Activated CD4-positive, alpha-beta T cell treated with anti-CD3 and anti-CD28 coated beads, Interleukin-2, amount 10 ng/mL, durations not matched to agents 7 days and 5 days (primary cell): Measurements from ENCODE around the gene EYS. TPM values are rescaled to one million over a fixed set of nuclear protein-coding genes. Genes with fewer than 3 reads are reported as not detected.

Experiments
- CTCF ChIA-PET: fragments of 350-600 bp; sonication (Branson Sonifier 250); formaldehyde crosslinking; loops from one replicate; lab custom pipeline; 2021; ENCODE audit warnings: antibody characterized with exemption; lab: Charles Lee
- POLR2A ChIA-PET: fragments of 350-600 bp; sonication (Branson Sonifier 250); formaldehyde crosslinking; loops from one replicate; lab custom pipeline; 2021; ENCODE audit warnings: antibody characterized with exemption; lab: Charles Lee
- DNase-seq: peaks from one replicate; pipeline ENCODE4 v3.0.0-alpha.2; 2020
- H3K27ac Mint-ChIP-seq: one replicate; pipeline ENCODE4 v1.8.0; 2021; ENCODE audit warnings: mild to moderate bottlenecking, moderate library complexity, mixed read lengths
- H3K27me3 Mint-ChIP-seq: one replicate; pipeline ENCODE4 v1.8.0; 2021; ENCODE audit warnings: mixed read lengths
- H3K36me3 Mint-ChIP-seq: one replicate; pipeline ENCODE4 v1.8.0; 2021; ENCODE audit warnings: low read depth, mixed read lengths
- H3K4me1 Mint-ChIP-seq: one replicate; pipeline ENCODE4 v1.8.0; 2021; ENCODE audit warnings: mixed read lengths
- H3K4me3 Mint-ChIP-seq: one replicate; pipeline ENCODE4 v1.8.0; 2021; ENCODE audit warnings: mild to moderate bottlenecking, moderate library complexity, mixed read lengths
- H3K9me3 Mint-ChIP-seq: one replicate; pipeline ENCODE4 v1.8.0; 2021; ENCODE audit warnings: mixed read lengths
- total RNA-seq, 2 experiments: library from RNA; stranded (reverse); gene quantifications; one replicate each; pipeline ENCODE4 v1.2.3, GENCODE V29; 2021

Gene EYS
- total RNA-seq, 2 experiments from 2014 or later: not detected

- Mint-ChIP-seq H3K9me3 (peaks cover 17% of the 10 kb centered on the region), H3K4me1 (no peaks in the 10 kb centered on the region), H3K27me3 (no peaks in the 10 kb centered on the region), H3K4me3 (no peak overlapping the region), H3K36me3 (no peaks in the 10 kb centered on the region), H3K27ac (no peak overlapping the region)
- POLR2A ChIA-PET: no interaction called here
- DNase-seq: no peak
- CTCF ChIA-PET: no interaction called here
Measured at GRCh38 chr6:64439274-64439673, 1267.8 kb downstream of the EYS start.

- Mint-ChIP-seq H3K36me3 (no peaks in the 10 kb centered on the region), H3K4me3 (no peak overlapping the region), H3K4me1 (no peaks in the 10 kb centered on the region), H3K27me3 (no peaks in the 10 kb centered on the region), H3K27ac (no peak overlapping the region), H3K9me3 (peaks cover 13% of the 10 kb centered on the region)
- POLR2A ChIA-PET: no interaction called here
- DNase-seq: no peak
- CTCF ChIA-PET: no interaction called here
Measured at GRCh38 chr6:64437996-64438395, 1269.0 kb downstream of the EYS start.

DNA sequence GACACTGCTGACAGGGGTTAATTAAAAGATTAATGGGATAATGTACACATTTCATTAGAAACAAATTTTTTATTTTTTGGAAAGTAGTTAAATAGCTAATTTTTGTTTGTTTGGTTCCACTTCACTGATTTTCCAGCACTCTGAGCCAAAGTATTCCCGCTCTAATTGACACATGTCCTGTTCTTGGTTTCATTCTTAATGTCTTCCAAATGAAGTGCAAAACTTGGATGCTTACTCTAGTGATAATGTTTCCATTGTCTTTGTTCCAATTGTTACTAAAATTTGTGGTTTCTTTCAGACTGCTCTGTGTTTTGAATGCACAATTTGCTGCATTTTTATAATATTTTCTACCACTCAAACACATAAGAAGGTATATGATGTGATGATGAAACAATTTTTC is 1277.1 kb downstream of the EYS start:
- POLR2A ChIA-PET: no interaction called here
- no peak for DNase-seq
- peaks cover 4% of the 10 kb centered on the region for H3K9me3 Mint-ChIP-seq
- no peaks in the 10 kb centered on the region for H3K36me3 Mint-ChIP-seq
- H3K4me1 Mint-ChIP-seq: no peaks in the 10 kb centered on the region
- H3K4me3 Mint-ChIP-seq: no peak overlapping the region
- no peak overlapping the region for H3K27ac Mint-ChIP-seq
- no peaks in the 10 kb centered on the region for H3K27me3 Mint-ChIP-seq
- CTCF ChIA-PET: no interaction called here

DNA sequence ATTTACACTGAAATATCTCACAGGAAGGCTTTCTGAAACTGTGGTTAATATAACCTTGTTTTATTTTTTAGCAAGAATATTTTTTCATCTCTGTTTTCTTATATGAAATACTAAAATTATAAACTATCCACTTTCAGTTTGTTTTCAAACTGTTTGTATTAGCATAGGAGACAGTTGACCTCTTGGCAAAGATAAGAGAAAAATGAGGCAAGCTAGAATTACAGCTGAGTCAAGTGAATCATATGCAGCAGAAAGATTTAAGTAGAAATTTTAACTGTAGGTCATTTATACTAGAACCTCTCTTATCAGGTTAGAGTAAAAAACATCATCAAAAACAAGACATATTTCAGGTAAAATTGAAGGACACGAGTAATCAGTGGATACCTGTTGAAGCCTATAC is 1278.8 kb downstream of the EYS start:
- H3K9me3 Mint-ChIP-seq: peaks cover 5% of the 10 kb centered on the region
- no peaks in the 10 kb centered on the region for H3K4me1 Mint-ChIP-seq
- no peaks in the 10 kb centered on the region for H3K27me3 Mint-ChIP-seq
- no peak for DNase-seq
- H3K27ac Mint-ChIP-seq: no peak overlapping the region
- no peak overlapping the region for H3K4me3 Mint-ChIP-seq
- H3K36me3 Mint-ChIP-seq: no peaks in the 10 kb centered on the region
- POLR2A ChIA-PET: no interaction called here
- CTCF ChIA-PET: no interaction called here

DNA sequence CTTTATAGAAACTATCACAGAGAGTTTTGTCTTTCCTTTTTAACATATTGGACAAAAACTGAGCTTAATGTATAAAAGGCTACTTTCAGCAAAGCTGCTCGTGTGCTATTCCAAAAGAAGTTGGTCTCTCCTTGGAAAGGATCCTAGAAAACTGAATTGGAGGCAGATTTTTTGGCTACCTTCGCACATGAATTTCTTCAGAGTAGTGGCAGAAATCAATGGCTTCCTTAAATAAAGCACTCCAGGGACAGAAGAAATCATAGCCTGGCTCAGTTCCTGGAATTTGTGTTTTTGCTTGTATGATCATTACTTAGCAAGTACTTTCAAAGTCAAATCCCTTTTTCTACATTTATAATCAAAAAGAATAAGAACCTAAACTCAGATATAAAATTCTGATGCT is 1291.1 kb downstream of the EYS start:
- H3K4me1 Mint-ChIP-seq: no peaks in the 10 kb centered on the region
- H3K9me3 Mint-ChIP-seq: peaks cover 14% of the 10 kb centered on the region
- no peaks in the 10 kb centered on the region for H3K27me3 Mint-ChIP-seq
- CTCF ChIA-PET: no interaction called here
- POLR2A ChIA-PET: no interaction called here
- H3K4me3 Mint-ChIP-seq: no peak overlapping the region
- H3K27ac Mint-ChIP-seq: no peak overlapping the region
- DNase-seq: no peak
- no peaks in the 10 kb centered on the region for H3K36me3 Mint-ChIP-seq

DNA sequence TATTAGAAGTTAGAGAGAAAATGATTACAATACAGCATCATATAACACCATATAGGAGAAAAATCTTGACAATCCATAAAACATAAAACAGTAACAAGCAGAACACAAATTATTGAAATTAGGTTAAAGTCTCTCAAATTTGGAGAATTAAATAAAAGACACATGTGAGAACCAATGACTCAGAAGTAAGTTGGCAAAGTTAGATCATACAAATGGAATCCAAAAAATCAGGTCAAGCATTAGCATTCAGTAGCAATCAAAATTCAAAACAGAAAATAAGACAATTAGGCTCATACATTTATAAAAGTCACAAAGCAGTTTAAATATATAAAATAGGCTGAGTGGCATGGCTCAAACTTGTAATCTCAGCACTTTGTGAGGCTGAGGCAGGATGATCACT is 1295.8 kb downstream of the EYS start:
- Mint-ChIP-seq H3K4me1 (no peaks in the 10 kb centered on the region), H3K36me3 (no peaks in the 10 kb centered on the region), H3K27me3 (no peaks in the 10 kb centered on the region), H3K27ac (no peak overlapping the region), H3K4me3 (no peak overlapping the region), H3K9me3 (no peaks in the 10 kb centered on the region)
- DNase-seq: no peak
- ChIA-PET CTCF (no interaction called here), POLR2A (no interaction called here)

- Mint-ChIP-seq H3K9me3 (peaks cover 6% of the 10 kb centered on the region), H3K27me3 (no peaks in the 10 kb centered on the region), H3K27ac (no peak overlapping the region), H3K4me1 (no peaks in the 10 kb centered on the region), H3K36me3 (no peaks in the 10 kb centered on the region), H3K4me3 (no peak overlapping the region)
- CTCF ChIA-PET: no interaction called here
- POLR2A ChIA-PET: no interaction called here
- no peak for DNase-seq
Measured at GRCh38 chr6:64409948-64410347, 1297.1 kb downstream of the EYS start.

- no peak overlapping the region for H3K4me3 Mint-ChIP-seq
- ChIA-PET POLR2A (no interaction called here), CTCF (no interaction called here)
- H3K27me3 Mint-ChIP-seq: no peaks in the 10 kb centered on the region
- H3K36me3 Mint-ChIP-seq: no peaks in the 10 kb centered on the region
- peaks cover 11% of the 10 kb centered on the region for H3K9me3 Mint-ChIP-seq
- H3K4me1 Mint-ChIP-seq: no peaks in the 10 kb centered on the region
- DNase-seq: no peak
- no peak overlapping the region for H3K27ac Mint-ChIP-seq
Measured at GRCh38 chr6:64404396-64404795, 1302.6 kb downstream of the EYS start.

DNA sequence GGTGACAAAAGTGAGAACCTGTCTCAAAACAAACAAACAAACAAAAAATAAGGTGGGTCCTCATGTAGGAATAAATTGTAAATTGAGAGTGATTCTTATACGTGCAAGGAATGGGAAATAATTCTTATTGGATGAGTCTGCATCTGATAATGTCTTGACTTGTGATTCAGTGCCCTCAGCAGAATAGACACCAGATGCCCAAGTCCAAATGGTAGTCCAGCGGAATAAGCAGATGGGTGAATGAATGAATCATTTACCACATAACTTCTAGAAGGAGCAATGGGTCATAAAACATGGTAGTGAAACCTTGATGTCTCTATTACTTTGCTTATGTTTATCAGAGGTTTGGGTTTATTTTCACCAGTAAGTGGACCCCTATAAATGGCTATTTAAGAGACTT is 1323.7 kb downstream of the EYS start:
- Mint-ChIP-seq H3K27me3 (no peaks in the 10 kb centered on the region), H3K27ac (no peak overlapping the region), H3K4me1 (no peaks in the 10 kb centered on the region), H3K36me3 (no peaks in the 10 kb centered on the region), H3K9me3 (no peaks in the 10 kb centered on the region), H3K4me3 (no peak overlapping the region)
- CTCF ChIA-PET: no interaction called here
- DNase-seq: no peak
- POLR2A ChIA-PET: no interaction called here

DNA sequence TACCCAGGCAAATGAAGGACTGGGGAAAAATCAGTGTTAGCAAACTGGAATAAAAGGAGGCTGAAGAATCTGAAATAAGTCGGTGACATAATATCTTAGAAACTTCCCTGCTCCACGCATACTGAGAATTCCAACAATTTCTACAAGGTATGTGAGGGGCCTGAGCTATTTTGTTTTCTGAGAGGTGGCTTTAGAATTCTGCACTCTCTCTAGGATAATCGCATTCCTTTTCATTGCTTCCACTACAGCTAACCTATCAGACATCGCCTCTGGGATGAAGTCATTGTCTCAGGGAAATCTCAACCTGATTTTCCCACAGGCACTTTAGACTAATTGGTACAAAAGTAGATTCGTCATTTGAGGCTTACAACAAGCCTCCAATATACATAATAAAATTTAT is 1330.6 kb downstream of the EYS start:
- H3K4me3 Mint-ChIP-seq: no peak overlapping the region
- no peak for DNase-seq
- ChIA-PET CTCF (no interaction called here), POLR2A (no interaction called here)
- H3K36me3 Mint-ChIP-seq: no peaks in the 10 kb centered on the region
- no peaks in the 10 kb centered on the region for H3K4me1 Mint-ChIP-seq
- H3K9me3 Mint-ChIP-seq: peaks cover 13% of the 10 kb centered on the region
- H3K27ac Mint-ChIP-seq: no peak overlapping the region
- no peaks in the 10 kb centered on the region for H3K27me3 Mint-ChIP-seq

- H3K27ac Mint-ChIP-seq: no peak overlapping the region
- no peak for DNase-seq
- no peaks in the 10 kb centered on the region for H3K36me3 Mint-ChIP-seq
- no peaks in the 10 kb centered on the region for H3K4me1 Mint-ChIP-seq
- peaks cover 5% of the 10 kb centered on the region for H3K9me3 Mint-ChIP-seq
- ChIA-PET POLR2A (no interaction called here), CTCF (no interaction called here)
- H3K4me3 Mint-ChIP-seq: no peak overlapping the region
- H3K27me3 Mint-ChIP-seq: no peaks in the 10 kb centered on the region
Measured at GRCh38 chr6:64357430-64357829, 1349.6 kb downstream of the EYS start.

DNA sequence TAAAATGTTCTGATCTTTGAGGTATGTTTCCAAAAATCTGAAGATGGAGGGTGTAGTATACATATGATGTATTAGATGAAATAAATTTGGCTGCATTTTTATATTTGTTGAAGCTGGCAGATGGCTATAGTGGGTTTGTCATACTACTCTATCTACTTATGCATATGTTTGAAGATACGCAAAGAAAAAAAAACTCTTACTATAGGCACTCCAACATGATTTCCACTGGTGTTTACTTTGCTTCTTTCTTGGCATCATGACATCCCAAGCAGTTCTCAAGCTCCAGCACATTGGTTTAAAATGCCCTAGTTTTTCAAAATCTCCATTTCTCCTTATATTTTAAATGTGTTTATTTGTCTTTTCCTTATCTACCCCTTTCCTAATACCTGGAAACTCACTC is 1359.6 kb downstream of the EYS start:
- Mint-ChIP-seq H3K4me3 (no peak overlapping the region), H3K27ac (no peak overlapping the region), H3K4me1 (no peaks in the 10 kb centered on the region), H3K36me3 (no peaks in the 10 kb centered on the region), H3K9me3 (no peaks in the 10 kb centered on the region), H3K27me3 (no peaks in the 10 kb centered on the region)
- POLR2A ChIA-PET: no interaction called here
- DNase-seq: no peak
- CTCF ChIA-PET: no interaction called here

- Mint-ChIP-seq H3K27me3 (no peaks in the 10 kb centered on the region), H3K36me3 (no peaks in the 10 kb centered on the region), H3K27ac (no peak overlapping the region), H3K9me3 (peaks cover 7% of the 10 kb centered on the region), H3K4me3 (no peak overlapping the region), H3K4me1 (no peaks in the 10 kb centered on the region)
- ChIA-PET POLR2A (no interaction called here), CTCF (no interaction called here)
- no peak for DNase-seq
Measured at GRCh38 chr6:64335195-64335594, 1371.8 kb downstream of the EYS start.

DNA sequence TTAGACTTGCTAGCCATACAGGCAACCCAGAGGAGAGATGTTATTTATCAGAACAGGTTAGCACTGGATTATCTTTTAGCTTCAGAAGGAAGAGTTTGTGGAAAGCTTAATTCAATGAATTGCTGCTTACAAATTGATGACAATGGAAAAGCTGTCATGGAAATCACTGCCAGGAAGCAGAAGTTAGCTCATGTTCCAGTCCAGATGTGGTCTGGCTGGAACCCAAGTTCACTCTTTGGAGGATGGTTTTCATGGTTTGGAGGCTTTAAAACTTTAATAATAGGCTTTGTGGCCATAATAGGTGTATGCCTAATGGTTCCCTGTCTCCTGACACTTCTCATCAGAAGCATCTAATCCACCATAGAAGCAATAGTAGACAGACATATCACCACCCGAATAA is 1372.4 kb downstream of the EYS start:
- Mint-ChIP-seq H3K4me3 (no peak overlapping the region), H3K27ac (no peak overlapping the region), H3K4me1 (no peaks in the 10 kb centered on the region), H3K36me3 (no peaks in the 10 kb centered on the region), H3K27me3 (no peaks in the 10 kb centered on the region), H3K9me3 (peaks cover 5% of the 10 kb centered on the region)
- DNase-seq: no peak
- ChIA-PET CTCF (no interaction called here), POLR2A (no interaction called here)
